Measurements from ENCODE around the gene RBM26. TPM values are rescaled to one million over a fixed set of nuclear protein-coding genes. Genes with fewer than 3 reads are reported as not detected.

Gene RBM26
- total RNA-seq, 1 donor from 2014 or later = 20.6 TPM

DNA sequence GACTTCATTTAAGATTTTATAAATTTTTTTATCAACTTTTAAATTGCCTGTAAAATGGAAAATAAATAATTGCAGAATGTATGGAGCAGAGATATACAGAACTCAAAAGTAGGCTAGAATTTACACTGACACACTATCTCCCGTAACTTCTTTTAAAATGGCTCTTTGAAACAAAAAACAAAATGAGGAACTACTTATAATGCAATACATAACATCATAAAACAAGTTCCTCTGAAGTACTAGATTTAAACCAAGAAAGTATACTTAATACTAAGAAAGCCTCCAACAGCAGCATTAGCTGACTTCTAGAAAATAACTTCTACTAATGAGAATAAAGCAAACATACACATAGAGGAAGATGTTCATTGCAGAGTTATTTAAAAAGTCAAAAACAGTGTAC is 17.0 kb downstream of the RBM26 start:
- TF ChIP-seq, protein P1, sequence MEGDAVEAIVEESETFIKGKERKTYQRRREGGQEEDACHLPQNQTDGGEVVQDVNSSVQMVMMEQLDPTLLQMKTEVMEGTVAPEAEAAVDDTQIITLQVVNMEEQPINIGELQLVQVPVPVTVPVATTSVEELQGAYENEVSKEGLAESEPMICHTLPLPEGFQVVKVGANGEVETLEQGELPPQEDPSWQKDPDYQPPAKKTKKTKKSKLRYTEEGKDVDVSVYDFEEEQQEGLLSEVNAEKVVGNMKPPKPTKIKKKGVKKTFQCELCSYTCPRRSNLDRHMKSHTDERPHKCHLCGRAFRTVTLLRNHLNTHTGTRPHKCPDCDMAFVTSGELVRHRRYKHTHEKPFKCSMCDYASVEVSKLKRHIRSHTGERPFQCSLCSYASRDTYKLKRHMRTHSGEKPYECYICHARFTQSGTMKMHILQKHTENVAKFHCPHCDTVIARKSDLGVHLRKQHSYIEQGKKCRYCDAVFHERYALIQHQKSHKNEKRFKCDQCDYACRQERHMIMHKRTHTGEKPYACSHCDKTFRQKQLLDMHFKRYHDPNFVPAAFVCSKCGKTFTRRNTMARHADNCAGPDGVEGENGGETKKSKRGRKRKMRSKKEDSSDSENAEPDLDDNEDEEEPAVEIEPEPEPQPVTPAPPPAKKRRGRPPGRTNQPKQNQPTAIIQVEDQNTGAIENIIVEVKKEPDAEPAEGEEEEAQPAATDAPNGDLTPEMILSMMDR (IDR thresholded peaks at IDR 0.05; ENCODE audit: borderline replicate concordance) = no peak
- intact Hi-C loops (cut with micrococcal nuclease) = no loop called here

DNA sequence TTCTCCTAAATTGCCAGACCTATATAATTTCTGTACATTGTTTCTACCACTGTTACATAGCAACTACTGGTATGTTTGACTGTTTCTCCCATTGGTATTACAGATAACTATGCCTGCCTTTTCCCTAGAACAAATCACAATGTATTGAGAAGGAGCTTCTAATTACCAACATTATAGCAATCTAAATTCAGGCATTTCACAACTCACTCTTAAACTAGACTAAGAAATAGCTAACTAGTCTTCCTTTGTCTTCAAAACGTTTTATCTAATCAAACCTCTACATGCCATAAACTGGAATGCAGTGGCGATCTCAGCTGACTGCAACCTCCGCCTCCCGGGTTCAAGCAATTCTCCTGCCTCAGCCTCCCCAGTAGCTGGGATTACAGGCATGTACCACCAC is 18.2 kb downstream of the RBM26 start:
- Histone ChIP-seq H3K4me3 (no peak overlapping the region), H3K9me3 (replicated peaks) (no peaks in the 10 kb centered on the region), H3K36me3 (no peaks in the 10 kb centered on the region), H3K27me3 (ENCODE audit: low read depth) (no peaks in the 10 kb centered on the region), H3K4me1 (peaks cover 52% of the 10 kb centered on the region), H3K27ac (replicated peaks) (no peak overlapping the region)
- intact Hi-C loops (cut with micrococcal nuclease) = no loop called here
- DNase-seq = no peak
- TF ChIP-seq, protein P1 (IDR thresholded peaks at IDR 0.05; ENCODE audit: borderline replicate concordance) = no peak

More for the DNA sequence above, 17.0 kb downstream of the RBM26 start:
- Histone ChIP-seq H3K4me3 (no peak overlapping the region), H3K27me3 (ENCODE audit: low read depth) (no peaks in the 10 kb centered on the region), H3K4me1 (peaks cover 61% of the 10 kb centered on the region), H3K9me3 (replicated peaks) (no peaks in the 10 kb centered on the region), H3K36me3 (no peaks in the 10 kb centered on the region), H3K27ac (replicated peaks) (no peak overlapping the region)
- no peak for DNase-seq

DNA sequence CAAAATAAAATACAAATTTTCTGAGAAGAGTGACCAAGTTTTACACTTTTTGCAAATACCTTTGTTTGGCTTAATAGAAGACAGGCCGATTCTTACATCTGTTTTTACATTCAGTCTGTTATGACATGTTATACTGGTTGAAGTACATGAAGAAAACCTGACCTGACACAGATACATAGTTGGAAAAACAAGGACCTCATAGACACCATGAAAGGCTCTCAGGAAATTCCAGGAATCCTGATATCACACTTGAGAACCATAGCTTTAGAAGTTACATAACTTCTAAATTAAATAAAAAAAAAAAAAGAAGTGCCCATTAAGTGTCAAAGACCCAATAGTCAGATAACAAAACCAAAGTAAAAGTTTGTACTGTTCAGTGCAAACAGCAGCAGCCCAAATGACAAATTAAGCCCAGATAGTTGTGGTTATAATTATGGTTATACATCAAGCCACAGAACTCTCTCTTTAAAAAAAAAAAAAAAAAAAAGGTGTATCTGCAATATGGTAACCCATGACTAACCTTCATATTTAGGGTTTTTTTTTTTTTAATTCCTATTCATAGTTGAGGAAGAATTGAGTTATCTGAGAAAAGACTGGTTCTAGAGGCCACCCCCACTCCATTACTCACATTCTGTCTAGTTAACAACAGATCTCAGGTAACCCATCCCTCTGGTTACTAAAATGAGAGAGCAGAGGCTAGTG is 19.8 kb downstream of the RBM26 start:
- Histone ChIP-seq H3K36me3 (no peaks in the 10 kb centered on the region), H3K4me1 (peaks cover 62% of the 10 kb centered on the region), H3K4me3 (no peak overlapping the region), H3K27ac (replicated peaks) (no peak overlapping the region), H3K9me3 (replicated peaks) (no peaks in the 10 kb centered on the region), H3K27me3 (ENCODE audit: low read depth) (no peaks in the 10 kb centered on the region)
- TF ChIP-seq, protein P1 (IDR thresholded peaks at IDR 0.05; ENCODE audit: borderline replicate concordance) = no peak
- intact Hi-C loops (cut with micrococcal nuclease) = no loop called here
- no peak for DNase-seq

GRCh38 chr13:79385694-79386093 is 20.4 kb downstream of the RBM26 start:
- Histone ChIP-seq H3K4me3 (no peak overlapping the region), H3K4me1 (peaks cover 64% of the 10 kb centered on the region), H3K9me3 (replicated peaks) (no peaks in the 10 kb centered on the region), H3K36me3 (no peaks in the 10 kb centered on the region), H3K27ac (replicated peaks) (no peak overlapping the region), H3K27me3 (ENCODE audit: low read depth) (no peaks in the 10 kb centered on the region)
- TF ChIP-seq, protein P1 (IDR thresholded peaks at IDR 0.05; ENCODE audit: borderline replicate concordance) = no peak
- intact Hi-C loops (cut with micrococcal nuclease) = no loop called here
- no peak for DNase-seq

- intact Hi-C loops (cut with micrococcal nuclease) = no loop called here
- Histone ChIP-seq H3K9me3 (replicated peaks) (no peaks in the 10 kb centered on the region), H3K4me1 (peaks cover 70% of the 10 kb centered on the region), H3K27me3 (ENCODE audit: low read depth) (no peaks in the 10 kb centered on the region), H3K36me3 (no peaks in the 10 kb centered on the region), H3K27ac (replicated peaks) (no peak overlapping the region), H3K4me3 (no peak overlapping the region)
- DNase-seq = no peak
- TF ChIP-seq, protein P1 (IDR thresholded peaks at IDR 0.05; ENCODE audit: borderline replicate concordance) = no peak
Measured at GRCh38 chr13:79384022-79384610, 21.9 kb downstream of the RBM26 start.

Measured in left ventricle myocardium inferior (tissue), 1 donor.